Smooth muscle cell (in vitro differentiated cells): Measurements from ENCODE around the gene RAC3. TPM values are rescaled to one million over a fixed set of nuclear protein-coding genes. Genes with fewer than 3 reads are reported as not detected.

Source experiments
- DNase-seq: peaks from one replicate; lab custom pipeline; 2025; ENCODE audit not compliant: unreplicated experiment; lab: John Stamatoyannopoulos, UW
- H2AFZ ChIP-seq: fragments of 200-600 bp; sonication (generic); 2 replicates; pipeline ENCODE4 v1.6.0; 2016; ENCODE audit warnings: antibody characterized with exemption, low read depth, mild to moderate bottlenecking
- H3F3A ChIP-seq: fragments of 200-600 bp; sonication (generic); 2 replicates; pipeline ENCODE4 v1.6.0; 2017; ENCODE audit warnings: antibody characterized with exemption, low read depth
- H3K27ac ChIP-seq: fragments of 200-600 bp; sonication (generic); 2 replicates; pipeline ENCODE4 v1.5.1; 2016; ENCODE audit warnings: low read depth, mild to moderate bottlenecking
- H3K27me3 ChIP-seq: fragments of 200-600 bp; sonication (generic); 2 replicates; pipeline ENCODE4 v1.6.1; 2016; ENCODE audit warnings: low read depth, mild to moderate bottlenecking
- H3K36me3 ChIP-seq: fragments of 200-600 bp; sonication (generic); 2 replicates; pipeline ENCODE4 v1.5.1; 2016; ENCODE audit warnings: low read depth
- H3K4me1 ChIP-seq: fragments of 200-600 bp; sonication (generic); 2 replicates; pipeline ENCODE4 v1.5.1; 2016; ENCODE audit warnings: low read depth
- H3K4me2 ChIP-seq: fragments of 200-600 bp; sonication (generic); 2 replicates; pipeline ENCODE4 v1.6.0; 2016; ENCODE audit warnings: mild to moderate bottlenecking
- H3K4me3 ChIP-seq: fragments of 200-600 bp; sonication (generic); 2 replicates; pipeline ENCODE4 v1.5.1; 2016; ENCODE audit warnings: mild to moderate bottlenecking
- H3K79me2 ChIP-seq: fragments of 200-600 bp; sonication (generic); 2 replicates; pipeline ENCODE4 v1.6.0; 2016; ENCODE audit warnings: low read depth, mild to moderate bottlenecking
- H3K9ac ChIP-seq: fragments of 200-600 bp; sonication (generic); 2 replicates; pipeline ENCODE4 v1.6.0; 2016; ENCODE audit warnings: low read depth
- H3K9me3 ChIP-seq: fragments of 200-600 bp; sonication (generic); replicated peaks from 2 replicates; pipeline ENCODE4 v1.5.1; 2016; ENCODE audit warnings: low read depth
- H4K20me1 ChIP-seq: fragments of 200-600 bp; sonication (generic); 2 replicates; pipeline ENCODE4 v1.6.0; 2016; ENCODE audit warnings: low read depth
- WGBS: methylation state at CpG from one replicate; pipeline ENCODE4 v1.1.7; 2016; ENCODE audit warnings: low lambda C conversion rate; 5-methylcytosine and 5-hydroxymethylcytosine counted together
- polyA plus RNA-seq: library from polyadenylated mRNA; unstranded; fragments of >200 nt; fragmentation: Nextera tagmentation; extraction: Ambion mirVana; gene quantifications from 2 replicates; pipeline ENCODE4 v1.2.1, GENCODE V29; 2016
- total RNA-seq: library from RNA; depleted of rRNA; stranded (reverse); fragments of >200 nt; gene quantifications from 2 replicates; pipeline ENCODE4 v1.2.3, GENCODE V29; 2014
- TF ChIP-seq, protein P1 (sequence below): fragments of 200-600 bp; sonication (generic); IDR thresholded peaks from 2 replicates; pipeline ENCODE4 v1.5.1; 2017; ENCODE audit warnings: borderline replicate concordance, mild to moderate bottlenecking, antibody characterized with exemption; ENCODE audit not compliant: insufficient read depth, poor library complexity, severe bottlenecking

Gene RAC3
- total and polyA plus RNA-seq, 2 experiments from 2014 or later = 15.3 to 33.0 TPM

DNA sequence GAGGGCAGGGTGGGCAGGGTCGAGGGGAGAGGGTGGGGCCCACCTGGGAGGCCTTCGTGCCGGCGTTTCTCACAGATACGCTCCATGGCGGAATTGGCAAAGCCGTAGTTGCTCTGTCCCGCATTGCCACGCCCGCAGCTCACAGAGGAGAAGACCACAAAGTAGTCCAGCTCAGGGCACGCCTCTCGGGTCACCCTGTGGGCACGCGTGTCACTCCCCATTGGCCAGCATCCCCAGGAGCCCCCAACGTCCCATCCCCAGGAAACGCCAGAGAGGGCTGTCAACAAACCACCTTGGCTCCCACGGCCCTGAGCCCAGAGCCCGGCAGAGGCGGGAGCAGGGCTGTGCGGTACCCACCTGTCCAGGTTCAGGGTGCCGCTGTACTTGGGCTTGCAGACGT is 50.5 kb downstream of the RAC3 start:
- 95% methylated on average over 21 of the region's 22 CpGs for WGBS
- H3K9ac ChIP-seq = no peak overlapping the region
- no peaks in the 10 kb centered on the region for H3F3A ChIP-seq
- no peaks in the 10 kb centered on the region for H3K4me1 ChIP-seq
- no peak overlapping the region for H3K4me2 ChIP-seq
- H3K9me3 ChIP-seq = no peaks in the 10 kb centered on the region
- no peaks in the 10 kb centered on the region for H3K27me3 ChIP-seq
- no peaks in the 10 kb centered on the region for H3K79me2 ChIP-seq
- H2AFZ ChIP-seq = no peak overlapping the region
- DNase-seq = no peak
- H3K27ac ChIP-seq = no peak overlapping the region
- no peak overlapping the region for H3K4me3 ChIP-seq
- H3K36me3 ChIP-seq = no peaks in the 10 kb centered on the region
- H4K20me1 ChIP-seq = peaks cover 46% of the 10 kb centered on the region
- TF ChIP-seq, protein P1, sequence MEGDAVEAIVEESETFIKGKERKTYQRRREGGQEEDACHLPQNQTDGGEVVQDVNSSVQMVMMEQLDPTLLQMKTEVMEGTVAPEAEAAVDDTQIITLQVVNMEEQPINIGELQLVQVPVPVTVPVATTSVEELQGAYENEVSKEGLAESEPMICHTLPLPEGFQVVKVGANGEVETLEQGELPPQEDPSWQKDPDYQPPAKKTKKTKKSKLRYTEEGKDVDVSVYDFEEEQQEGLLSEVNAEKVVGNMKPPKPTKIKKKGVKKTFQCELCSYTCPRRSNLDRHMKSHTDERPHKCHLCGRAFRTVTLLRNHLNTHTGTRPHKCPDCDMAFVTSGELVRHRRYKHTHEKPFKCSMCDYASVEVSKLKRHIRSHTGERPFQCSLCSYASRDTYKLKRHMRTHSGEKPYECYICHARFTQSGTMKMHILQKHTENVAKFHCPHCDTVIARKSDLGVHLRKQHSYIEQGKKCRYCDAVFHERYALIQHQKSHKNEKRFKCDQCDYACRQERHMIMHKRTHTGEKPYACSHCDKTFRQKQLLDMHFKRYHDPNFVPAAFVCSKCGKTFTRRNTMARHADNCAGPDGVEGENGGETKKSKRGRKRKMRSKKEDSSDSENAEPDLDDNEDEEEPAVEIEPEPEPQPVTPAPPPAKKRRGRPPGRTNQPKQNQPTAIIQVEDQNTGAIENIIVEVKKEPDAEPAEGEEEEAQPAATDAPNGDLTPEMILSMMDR = no peak

DNA sequence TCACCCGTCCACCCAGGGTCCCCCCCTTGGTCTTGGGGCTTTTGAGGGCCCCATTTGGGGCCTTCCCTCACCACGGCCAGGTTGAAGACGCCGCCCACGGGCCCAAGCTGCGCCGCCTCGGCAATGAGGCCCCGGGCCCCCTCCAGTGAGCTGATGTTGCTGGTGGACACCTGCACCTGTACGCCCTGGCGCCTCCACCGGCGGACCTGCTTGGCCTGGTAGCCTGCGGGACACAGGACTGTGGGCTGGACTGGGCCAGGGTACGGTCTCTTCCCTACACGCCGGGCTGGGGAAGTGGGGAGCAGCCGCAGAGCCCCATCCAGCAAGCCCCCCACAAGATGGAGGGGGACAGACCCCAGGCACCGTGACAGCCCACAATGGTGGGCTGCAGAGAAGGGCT is 51.0 kb downstream of the RAC3 start:
- Histone ChIP-seq H2AFZ (no peak overlapping the region), H3K9ac (no peak overlapping the region), H3F3A (no peaks in the 10 kb centered on the region), H3K27ac (no peak overlapping the region), H3K4me1 (no peaks in the 10 kb centered on the region), H3K9me3 (no peaks in the 10 kb centered on the region), H4K20me1 (peaks cover 50% of the 10 kb centered on the region), H3K4me2 (no peak overlapping the region), H3K79me2 (no peaks in the 10 kb centered on the region), H3K4me3 (no peak overlapping the region), H3K36me3 (no peaks in the 10 kb centered on the region), H3K27me3 (no peaks in the 10 kb centered on the region)
- DNase-seq = no peak
- 96% methylated on average over 19 of the region's 19 CpGs for WGBS
- TF ChIP-seq, protein P1 = no peak

DNA sequence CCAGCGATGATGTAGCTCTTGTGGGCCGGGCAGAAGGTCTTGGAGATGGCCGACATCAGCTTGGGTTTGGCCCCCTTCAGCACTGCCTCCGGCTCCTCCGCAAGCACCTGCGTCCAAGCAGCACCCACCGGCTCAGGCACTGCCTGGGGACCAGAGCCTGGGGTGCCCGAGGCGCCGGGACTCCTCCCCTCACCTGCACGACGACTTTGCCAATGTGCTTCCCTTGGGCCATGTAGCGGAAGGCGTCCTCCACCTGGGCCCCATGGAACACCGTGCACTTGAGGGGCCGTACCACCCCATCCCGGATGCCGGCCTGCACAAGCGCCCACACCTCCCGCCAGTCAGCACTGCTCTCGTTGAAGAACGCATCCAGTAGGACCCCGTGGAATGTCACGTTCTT is 51.5 kb downstream of the RAC3 start:
- no peak for DNase-seq
- Histone ChIP-seq H3F3A (no peaks in the 10 kb centered on the region), H4K20me1 (peaks cover 55% of the 10 kb centered on the region), H3K27me3 (no peaks in the 10 kb centered on the region), H3K79me2 (no peaks in the 10 kb centered on the region), H3K4me2 (no peak overlapping the region), H3K9ac (no peak overlapping the region), H3K9me3 (no peaks in the 10 kb centered on the region), H2AFZ (no peak overlapping the region), H3K4me1 (no peaks in the 10 kb centered on the region), H3K36me3 (no peaks in the 10 kb centered on the region), H3K27ac (no peak overlapping the region), H3K4me3 (no peak overlapping the region)
- TF ChIP-seq, protein P1 = no peak
- WGBS = 97% methylated on average over 24 of the region's 24 CpGs

Other genes with a start within 250 kb of the RAC3 start
- gene GCGR, start 227.5 kb upstream of the RAC3 start, total RNA-seq = not detected in 2 replicates
- 0.58 TPM in 1 of 2 replicates, not detected in the other for gene GCGR, start 227.5 kb upstream of the RAC3 start, polyA plus RNA-seq
- gene MCRIP1, start 198.4 kb upstream of the RAC3 start, total RNA-seq = 85.1 and 85.8 TPM in 2 replicates
- gene MCRIP1, start 198.4 kb upstream of the RAC3 start, polyA plus RNA-seq = 194 and 208 TPM in 2 replicates
- gene PPP1R27, start 196.6 kb upstream of the RAC3 start, total RNA-seq = 0.58 and 3.1 TPM in 2 replicates
- gene PPP1R27, start 196.6 kb upstream of the RAC3 start, polyA plus RNA-seq = 0.79 and 1.6 TPM in 2 replicates
- gene P4HB, start 171.1 kb upstream of the RAC3 start, total RNA-seq = 1,406 and 1,593 TPM in 2 replicates
- gene P4HB, start 171.1 kb upstream of the RAC3 start, polyA plus RNA-seq = 1,326 and 1,526 TPM in 2 replicates
- gene ARHGDIA, start 160.3 kb upstream of the RAC3 start, total RNA-seq = 67.6 and 256 TPM in 2 replicates
- gene ARHGDIA, start 160.3 kb upstream of the RAC3 start, polyA plus RNA-seq = 353 and 360 TPM in 2 replicates
- 58.9 and 75.9 TPM in 2 replicates for gene ALYREF, start 140.1 kb upstream of the RAC3 start, total RNA-seq
- 123 and 136 TPM in 2 replicates for gene ALYREF, start 140.1 kb upstream of the RAC3 start, polyA plus RNA-seq
- gene ANAPC11, start 140.0 kb upstream of the RAC3 start, total RNA-seq = 147 and 222 TPM in 2 replicates
- gene ANAPC11, start 140.0 kb upstream of the RAC3 start, polyA plus RNA-seq = 428 and 444 TPM in 2 replicates
- 7.9 TPM in 1 of 2 replicates, not detected in the other for gene NPB, start 129.4 kb upstream of the RAC3 start, total RNA-seq
- 13.6 and 14.4 TPM in 2 replicates for gene NPB, start 129.4 kb upstream of the RAC3 start, polyA plus RNA-seq
- gene PCYT2, start 120.3 kb upstream of the RAC3 start, total RNA-seq = 10.3 and 11.4 TPM in 2 replicates
- 27.9 and 50.6 TPM in 2 replicates for gene PCYT2, start 120.3 kb upstream of the RAC3 start, polyA plus RNA-seq
- gene SIRT7, start 113.5 kb upstream of the RAC3 start, total RNA-seq = 9.5 and 19.9 TPM in 2 replicates
- 10.1 and 27.9 TPM in 2 replicates for gene SIRT7, start 113.5 kb upstream of the RAC3 start, polyA plus RNA-seq
- gene MAFG, start 103.9 kb upstream of the RAC3 start, total RNA-seq = 13.7 and 15.3 TPM in 2 replicates
- gene MAFG, start 103.9 kb upstream of the RAC3 start, polyA plus RNA-seq = 30.3 and 39.0 TPM in 2 replicates
- 144 and 157 TPM in 2 replicates for gene PYCR1, start 94.4 kb upstream of the RAC3 start, total RNA-seq
- 213 and 339 TPM in 2 replicates for gene PYCR1, start 94.4 kb upstream of the RAC3 start, polyA plus RNA-seq
- not detected in 2 replicates for gene MYADML2, start 84.4 kb upstream of the RAC3 start, total RNA-seq
- 0.82 TPM in 1 of 2 replicates, not detected in the other for gene MYADML2, start 84.4 kb upstream of the RAC3 start, polyA plus RNA-seq
- 0.90 and 1.3 TPM in 2 replicates for gene NOTUM, start 70.5 kb upstream of the RAC3 start, total RNA-seq
- 0.24 and 2.9 TPM in 2 replicates for gene NOTUM, start 70.5 kb upstream of the RAC3 start, polyA plus RNA-seq
- 12.3 and 28.4 TPM in 2 replicates for gene ASPSCR1, start 54.0 kb upstream of the RAC3 start, total RNA-seq
- 36.5 and 44.0 TPM in 2 replicates for gene ASPSCR1, start 54.0 kb upstream of the RAC3 start, polyA plus RNA-seq
- 44.6 and 50.4 TPM in 2 replicates for gene CENPX, start 8.8 kb upstream of the RAC3 start, total RNA-seq
- 57.5 and 72.8 TPM in 2 replicates for gene CENPX, start 8.8 kb upstream of the RAC3 start, polyA plus RNA-seq
- gene LRRC45, start 8.4 kb upstream of the RAC3 start, total RNA-seq = 7.0 and 9.6 TPM in 2 replicates
- 7.4 and 13.5 TPM in 2 replicates for gene LRRC45, start 8.4 kb upstream of the RAC3 start, polyA plus RNA-seq
- 34.9 and 46.4 TPM in 2 replicates for gene DCXR, start 6.0 kb downstream of the RAC3 start, total RNA-seq
- 84.4 and 89.4 TPM in 2 replicates for gene DCXR, start 6.0 kb downstream of the RAC3 start, polyA plus RNA-seq
- 20.3 and 27.1 TPM in 2 replicates for gene RFNG, start 20.1 kb downstream of the RAC3 start, total RNA-seq
- gene RFNG, start 20.1 kb downstream of the RAC3 start, polyA plus RNA-seq = 54.9 and 58.8 TPM in 2 replicates
- 72.0 and 93.7 TPM in 2 replicates for gene GPS1, start 20.2 kb downstream of the RAC3 start, total RNA-seq
- 134 and 143 TPM in 2 replicates for gene GPS1, start 20.2 kb downstream of the RAC3 start, polyA plus RNA-seq
- 30.7 and 49.4 TPM in 2 replicates for gene DUS1L, start 34.1 kb downstream of the RAC3 start, total RNA-seq
- 125 and 141 TPM in 2 replicates for gene DUS1L, start 34.1 kb downstream of the RAC3 start, polyA plus RNA-seq
- gene FASN, start 66.6 kb downstream of the RAC3 start, total RNA-seq = 46.6 and 49.4 TPM in 2 replicates
- gene FASN, start 66.6 kb downstream of the RAC3 start, polyA plus RNA-seq = 48.4 and 49.3 TPM in 2 replicates
- 11.4 and 18.3 TPM in 2 replicates for gene CCDC57, start 181.2 kb downstream of the RAC3 start, total RNA-seq
- gene CCDC57, start 181.2 kb downstream of the RAC3 start, polyA plus RNA-seq = 23.1 and 34.6 TPM in 2 replicates
- gene SLC16A3, start 197.4 kb downstream of the RAC3 start, total RNA-seq = 151 and 180 TPM in 2 replicates
- 83.3 and 96.1 TPM in 2 replicates for gene SLC16A3, start 197.4 kb downstream of the RAC3 start, polyA plus RNA-seq
- 51.6 and 75.3 TPM in 2 replicates for gene CSNK1D, start 242.0 kb downstream of the RAC3 start, total RNA-seq
- 135 and 172 TPM in 2 replicates for gene CSNK1D, start 242.0 kb downstream of the RAC3 start, polyA plus RNA-seq